GM19372 (cell line): Measurements from ENCODE around the gene SYT17.

ENCODE experiments used
- ATAC-seq: cut with Tn5 transposase; IDR thresholded peaks from one replicate; pipeline ENCODE4 v1.9.1; 2021; ENCODE audit warnings: mild to moderate bottlenecking, low read depth, moderate library complexity; ENCODE audit not compliant: unreplicated experiment

Gene SYT17

GRCh38 chr16:19138601-19139000, 29.4 kb upstream of the SYT17 start:
- ATAC-seq = no peak

- no peak for ATAC-seq
Observed at GRCh38 chr16:19139436-19140091, 28.5 kb upstream of the SYT17 start.

GRCh38 chr16:19140396-19140795, 27.6 kb upstream of the SYT17 start:
- ATAC-seq = no peak

- ATAC-seq = no peak
Observed at GRCh38 chr16:19142939-19143598, 25.0 kb upstream of the SYT17 start.

- ATAC-seq = no peak
Observed at GRCh38 chr16:19143599-19143956, 24.5 kb upstream of the SYT17 start.

GRCh38 chr16:19145010-19145409, 23.0 kb upstream of the SYT17 start:
- ATAC-seq = no peak

GRCh38 chr16:19147126-19147525, 20.9 kb upstream of the SYT17 start:
- no peak for ATAC-seq

GRCh38 chr16:19147627-19148026, 20.4 kb upstream of the SYT17 start:
- no peak for ATAC-seq

- ATAC-seq = no peak
Observed at GRCh38 chr16:19148189-19148588, 19.9 kb upstream of the SYT17 start.

GRCh38 chr16:19151310-19151709, 16.7 kb upstream of the SYT17 start:
- ATAC-seq = no peak

GRCh38 chr16:19152042-19152441, 16.0 kb upstream of the SYT17 start:
- no peak for ATAC-seq

GRCh38 chr16:19153876-19154275, 14.2 kb upstream of the SYT17 start:
- no peak for ATAC-seq

- ATAC-seq = no peak
Observed at GRCh38 chr16:19162085-19162484, 6.0 kb upstream of the SYT17 start.

- no peak for ATAC-seq
Observed at GRCh38 chr16:19163215-19163614, 4.8 kb upstream of the SYT17 start.

GRCh38 chr16:19164285-19164684, 3.8 kb upstream of the SYT17 start:
- no peak for ATAC-seq

- no peak for ATAC-seq
Observed at GRCh38 chr16:19165101-19165500, 2.9 kb upstream of the SYT17 start.

GRCh38 chr16:19166500-19166899, 1.5 kb upstream of the SYT17 start:
- ATAC-seq = no peak

- ATAC-seq = no peak
Observed at GRCh38 chr16:19168371-19169081, 486 bp downstream of the SYT17 start.

GRCh38 chr16:19169082-19169639, 1.1 kb downstream of the SYT17 start:
- no peak for ATAC-seq

GRCh38 chr16:19170043-19170655, 2.1 kb downstream of the SYT17 start:
- ATAC-seq = no peak
